GM23338 (cell line): ENCODE measurements around the gene TMEM114. TPM values are rescaled to one million over a fixed set of nuclear protein-coding genes. Genes with fewer than 3 reads are reported as not detected.

Source experiments
- ATAC-seq: fragments of 200-7000 bp; cut with Tn5 transposase; 3 replicates; pipeline ENCODE4 v1.9.1; 2020
- DNase-seq: peaks from one replicate; pipeline ENCODE4 v3.0.0-alpha.2; 2015; ENCODE audit warnings: low spot score
- H2AFZ ChIP-seq: fragments of 200-600 bp; sonication (generic); 2 replicates; pipeline ENCODE4 v1.8.0; 2016; ENCODE audit warnings: antibody characterized with exemption, mild to moderate bottlenecking, moderate library complexity
- H3F3A ChIP-seq: fragments of 200-600 bp; sonication (generic); replicated peaks from 2 replicates; pipeline ENCODE4 v1.8.0; 2017; ENCODE audit warnings: antibody characterized with exemption, mixed run types, low read depth
- H3K27ac ChIP-seq: fragments of 200-600 bp; sonication (generic); 2 replicates; pipeline ENCODE4 v1.6.1; 2016; ENCODE audit warnings: low read depth
- H3K27me3 ChIP-seq: fragments of 200-600 bp; sonication (generic); 2 replicates; pipeline ENCODE4 v1.8.0; 2016; ENCODE audit warnings: mild to moderate bottlenecking, mixed run types, moderate library complexity; ENCODE audit not compliant: insufficient read depth
- H3K36me3 ChIP-seq: fragments of 200-600 bp; sonication (generic); 2 replicates; pipeline ENCODE4 v1.8.0; 2016; ENCODE audit warnings: mild to moderate bottlenecking; ENCODE audit not compliant: insufficient read depth
- H3K4me1 ChIP-seq: fragments of 200-600 bp; sonication (generic); 2 replicates; pipeline ENCODE4 v1.8.0; 2016; ENCODE audit warnings: mild to moderate bottlenecking, moderate library complexity; ENCODE audit not compliant: insufficient read depth
- H3K4me2 ChIP-seq: fragments of 200-600 bp; sonication (generic); 2 replicates; pipeline ENCODE4 v1.7.1; 2017; ENCODE audit warnings: mixed run types
- H3K4me3 ChIP-seq: fragments of 200-600 bp; sonication (generic); 2 replicates; pipeline ENCODE4 v1.6.1; 2016; ENCODE audit warnings: mixed run types
- H3K79me2 ChIP-seq: fragments of 200-600 bp; sonication (generic); replicated peaks from 2 replicates; pipeline ENCODE4 v1.8.0; 2017; ENCODE audit warnings: mild to moderate bottlenecking; ENCODE audit not compliant: insufficient read depth
- H3K9me2 ChIP-seq: fragments of 200-600 bp; sonication (generic); 2 replicates; pipeline ENCODE4 v1.8.0; 2017; ENCODE audit not compliant: insufficient read depth
- H4K20me1 ChIP-seq: fragments of 200-600 bp; sonication (generic); replicated peaks from 2 replicates; pipeline ENCODE4 v1.8.0; 2017; ENCODE audit warnings: mild to moderate bottlenecking; ENCODE audit not compliant: insufficient read depth
- H3K27ac Mint-ChIP-seq: 2 replicates; pipeline ENCODE4 v1.8.0; 2020; ENCODE audit warnings: inconsistent platforms, mild to moderate bottlenecking, moderate library complexity, mixed read lengths
- H3K27me3 Mint-ChIP-seq: 3 replicates; pipeline ENCODE4 v1.8.0; 2022; ENCODE audit warnings: low read depth, mild to moderate bottlenecking, moderate library complexity, mixed read lengths, inconsistent platforms; ENCODE audit not compliant: insufficient read depth, poor library complexity
- H3K36me3 Mint-ChIP-seq: 3 replicates; pipeline ENCODE4 v1.8.0; 2021; ENCODE audit warnings: low read depth, mild to moderate bottlenecking, inconsistent platforms, moderate library complexity, mixed read lengths
- H3K4me1 Mint-ChIP-seq: 3 replicates; pipeline ENCODE4 v1.8.0; 2020; ENCODE audit warnings: mild to moderate bottlenecking, inconsistent platforms, mixed read lengths
- H3K4me3 Mint-ChIP-seq: 3 replicates; pipeline ENCODE4 v1.8.0; 2021; ENCODE audit warnings: moderate library complexity, mild to moderate bottlenecking, inconsistent platforms, mixed read lengths
- H3K9me3 Mint-ChIP-seq: 3 replicates; pipeline ENCODE4 v1.8.0; 2020; ENCODE audit warnings: moderate library complexity, mild to moderate bottlenecking, inconsistent platforms, mixed read lengths
- CTCF ChIP-seq, 2 experiments: fragments of 200-600 bp in 1 of 2; sonication (generic) in 1 of 2; conservative IDR thresholded peaks; 2 replicates each; pipeline versions ENCODE4 v1.5.1 to v1.6.1; 2016 to 2017; ENCODE audit warnings: antibody characterized with exemption in 2 of 2, low read depth in 2 of 2, mild to moderate bottlenecking in 2 of 2, moderate library complexity in 1 of 2
- ETS1 ChIP-seq: IDR thresholded peaks from 2 replicates; pipeline ENCODE4 v1.6.1; 2016; ENCODE audit warnings: antibody characterized with exemption
- EZH2 ChIP-seq: fragments of 200-600 bp; sonication (generic); IDR thresholded peaks from one replicate; pipeline ENCODE4 v1.8.0; 2017; ENCODE audit warnings: antibody characterized with exemption, mild to moderate bottlenecking, low read depth; ENCODE audit not compliant: unreplicated experiment
- JUNB ChIP-seq: IDR thresholded peaks from one replicate; pipeline ENCODE4 v1.6.1; 2016; ENCODE audit warnings: antibody characterized with exemption; ENCODE audit not compliant: unreplicated experiment
- POLR2AphosphoS5 ChIP-seq: IDR thresholded peaks from 2 replicates; pipeline ENCODE4 v1.6.1; 2016; ENCODE audit warnings: antibody characterized with exemption, low read depth
- REST ChIP-seq: IDR thresholded peaks from one replicate; pipeline ENCODE4 v1.6.1; 2018; ENCODE audit warnings: antibody characterized with exemption; ENCODE audit not compliant: unreplicated experiment
- STAT1 ChIP-seq: IDR thresholded peaks from one replicate; pipeline ENCODE4 v1.6.1; 2016; ENCODE audit warnings: antibody characterized with exemption; ENCODE audit not compliant: unreplicated experiment
- ZNF114 ChIP-seq: fragments of 250-450 bp; sonication (Bioruptor Pico); IDR thresholded peaks from 2 replicates; pipeline ENCODE4 v1.5.0; 2020; ENCODE audit warnings: mild to moderate bottlenecking, moderate library complexity
- ZNF331 ChIP-seq: fragments of 250-450 bp; sonication (Bioruptor Pico); IDR thresholded peaks from 2 replicates; pipeline ENCODE4 v1.5.0; 2020; ENCODE audit warnings: low read depth, mild to moderate bottlenecking, moderate library complexity
- ZNF462 ChIP-seq: fragments of 250-450 bp; sonication (Bioruptor Pico); IDR thresholded peaks from 2 replicates; pipeline ENCODE4 v1.5.0; 2020; ENCODE audit warnings: mild to moderate bottlenecking, moderate library complexity
- polyA plus RNA-seq: library from polyadenylated mRNA; unstranded; fragments of >200 nt; fragmentation: Nextera tagmentation; extraction: Ambion mirVana; gene quantifications from 2 replicates; pipeline ENCODE4 v1.2.1, GENCODE V29; 2016
- total RNA-seq: library from RNA; depleted of rRNA; stranded (reverse); fragments of >200 nt; shearing (Covaris generic); gene quantifications from 2 replicates; pipeline ENCODE4 v1.2.3, GENCODE V29; 2014

Gene TMEM114
- total and polyA plus RNA-seq, 2 experiments from 2014 or later = 0.47 to 0.52 TPM

- TF ChIP-seq CTCF (conservative IDR thresholded peaks at IDR 0.05; ENCODE audit: low read depth in 2 of 2) = no peak
- no peak for TF ChIP-seq STAT1
- no peak for TF ChIP-seq REST
- no peak for TF ChIP-seq POLR2AphosphoS5
- TF ChIP-seq ZNF331 = no peak
- no peak for TF ChIP-seq EZH2
- no peak for TF ChIP-seq ZNF114 (CRISPR knock-in tag)
- TF ChIP-seq JUNB = no peak
- TF ChIP-seq ETS1 = no peak
Observed at GRCh38 chr16:8611886-8612600, 21.7 kb upstream of the TMEM114 start (continued).

GRCh38 chr16:8611122-8611521, 20.8 kb upstream of the TMEM114 start:
- Histone ChIP-seq H3K27me3 (no peaks in the 10 kb centered on the region), H3K9me2 (no peaks in the 10 kb centered on the region), H4K20me1 (no peaks in the 10 kb centered on the region), H3K4me2 (no peak overlapping the region), H3K79me2 (no peaks in the 10 kb centered on the region), H3F3A (no peaks in the 10 kb centered on the region), H3K4me1 (no peaks in the 10 kb centered on the region; the same call in 1 of the 2 replicates), H3K36me3 (no peaks in the 10 kb centered on the region), H3K4me3 (no peak overlapping the region), H2AFZ (peak overlapping the region; percentile 66; the same call in 1 of the 2 replicates), H3K27ac (no peak overlapping the region)
- peaks cover 6% of the 10 kb centered on the region; the same call in 2 of the 3 replicates for H3K9me3 Mint-ChIP-seq
- no peaks in the 10 kb centered on the region; the same call in 2 of the 3 replicates for H3K36me3 Mint-ChIP-seq
- no peak overlapping the region for H3K27ac Mint-ChIP-seq
- DNase-seq (no peak), ATAC-seq (no peak)
- H3K4me3 Mint-ChIP-seq = no peak overlapping the region
- H3K4me1 Mint-ChIP-seq = peaks cover 7% of the 10 kb centered on the region; the same call in 2 of the 3 replicates
- peaks cover 2% of the 10 kb centered on the region for H3K27me3 Mint-ChIP-seq
- TF ChIP-seq ETS1 (no peak), ZNF462 (CRISPR knock-in tag) (no peak)
